ENCODE data around the gene PRX.

- TF ChIP-seq POLR2A (IDR thresholded peaks at IDR 0.05; ENCODE audit: low read length) (peak; percentile 97), GATA1 (IDR thresholded peaks at IDR 0.05; ENCODE audit: low read depth, low read length) (no peak)
These were observed 12.5 kb upstream of the PRX start, which contains the start of gene SERTAD1 for GRCh38 chr19:40425450-40426287.

Data from erythroblast (primary cell).